ENCODE measurements around the gene TRIM75.
"Not testable (repeated sequence)": the region's sequence is repeated elsewhere in the genome, so short reads cannot be mapped to it uniquely, and the experiment has no call there.

TRIM75 gene

GRCh38 chr4:165079476-165079875 is 25.8 kb downstream of the TRIM75 start:
- DNase-seq, result peak; percentile 7 to 39 (median 14)

DNA sequence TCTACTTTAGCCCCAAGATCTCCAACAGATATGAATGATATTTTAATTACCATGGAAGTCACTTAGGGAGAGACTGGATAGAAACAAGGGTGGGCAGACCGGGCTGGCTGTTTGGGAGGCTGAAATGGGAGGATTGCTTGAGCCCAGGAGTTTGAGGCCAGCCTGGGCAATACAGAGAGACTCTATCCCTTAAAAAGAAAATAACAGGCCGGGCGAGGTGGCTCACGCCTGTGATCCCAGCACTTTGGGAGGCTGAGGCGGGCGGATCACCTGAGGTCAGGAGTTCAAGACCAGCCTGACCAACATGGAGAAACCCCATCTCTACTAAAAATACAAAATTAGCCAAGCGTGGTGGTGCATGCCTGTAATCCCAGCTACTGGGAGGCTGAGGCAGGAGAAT is 31.1 kb downstream of the TRIM75 start:
- not testable (repeated sequence) for DNase-seq

DNA sequence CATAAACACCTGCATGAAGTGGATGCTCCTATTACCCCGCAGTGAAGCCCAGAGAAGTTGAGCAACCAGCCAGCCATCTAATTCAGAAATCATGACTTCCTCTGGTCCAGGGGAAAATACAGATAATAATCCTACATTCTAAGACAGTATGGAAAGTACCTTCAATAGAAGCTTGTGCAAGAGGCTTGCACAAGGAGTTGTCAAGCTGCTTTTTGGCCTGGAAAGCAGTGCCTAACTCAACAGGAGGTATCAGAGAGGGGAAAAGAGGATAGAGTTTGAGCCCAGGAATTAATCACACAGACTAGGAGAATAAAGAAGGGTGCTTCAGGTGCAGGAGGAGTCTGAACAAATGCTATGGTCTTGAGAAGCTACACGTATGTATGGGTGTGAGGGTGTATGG is 32.3 kb downstream of the TRIM75 start:
- DNase-seq, result no peak

DNA sequence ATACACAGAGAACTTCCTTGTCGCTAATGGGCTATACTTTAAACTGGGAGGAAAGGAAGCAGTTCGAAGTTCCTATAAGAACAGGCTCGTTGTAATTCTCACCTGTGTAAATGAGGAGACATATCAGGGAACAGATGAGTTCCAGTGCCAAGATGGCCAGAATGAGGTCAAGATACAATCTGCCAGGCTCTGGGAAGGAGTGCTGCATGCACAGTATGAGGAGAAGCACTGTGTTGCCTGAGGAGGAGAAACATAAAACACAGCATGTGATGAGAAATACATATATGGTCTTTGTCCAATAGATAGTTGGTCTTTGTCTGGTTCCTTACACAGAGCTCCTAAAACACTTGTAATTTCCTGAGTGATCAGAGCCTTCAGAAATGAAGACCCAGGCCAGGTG is 34.7 kb downstream of the TRIM75 start:
- no peak for DNase-seq

- not testable (repeated sequence) for DNase-seq
Observed at GRCh38 chr4:165092187-165092586, 38.5 kb downstream of the TRIM75 start.

DNA sequence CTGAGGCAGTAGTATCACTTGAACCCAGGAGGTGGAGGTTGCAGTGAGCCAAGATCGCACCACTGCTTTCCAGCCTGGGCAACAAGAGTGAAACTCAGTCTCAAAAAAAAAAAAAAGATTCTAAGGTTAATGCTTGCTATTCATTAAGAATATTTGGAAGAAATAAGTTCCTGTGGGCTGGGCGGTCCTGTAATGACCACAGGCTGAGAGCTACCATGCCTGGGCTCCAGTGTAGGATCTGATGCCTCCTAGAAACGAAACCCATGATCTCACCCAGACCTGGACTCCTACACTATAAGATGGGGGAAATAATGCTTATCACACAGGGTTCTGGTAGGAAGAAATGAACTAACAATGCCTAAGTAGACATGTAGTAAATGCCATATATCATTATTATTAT is 41.2 kb downstream of the TRIM75 start:
- no peak for DNase-seq

DNA sequence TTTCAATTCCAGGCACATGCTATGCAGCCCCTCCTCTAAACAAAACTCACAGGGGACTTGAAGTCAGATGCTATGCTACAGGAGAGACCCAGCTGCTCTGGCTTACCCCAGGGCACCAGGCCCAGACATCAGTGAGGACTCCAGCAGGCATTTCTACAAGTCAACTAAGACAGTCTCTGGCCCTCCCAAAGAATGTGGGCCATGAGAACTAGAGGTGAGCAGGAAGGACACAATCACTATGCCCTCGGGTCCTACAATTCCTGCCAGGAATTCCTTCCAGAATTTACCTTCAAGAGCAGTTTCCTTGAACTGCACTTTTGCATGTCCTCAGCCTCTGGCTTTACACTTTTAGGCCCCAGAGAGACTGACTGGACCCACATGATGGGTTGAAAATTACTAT is 41.6 kb downstream of the TRIM75 start:
- DNase-seq, result no peak

DNA sequence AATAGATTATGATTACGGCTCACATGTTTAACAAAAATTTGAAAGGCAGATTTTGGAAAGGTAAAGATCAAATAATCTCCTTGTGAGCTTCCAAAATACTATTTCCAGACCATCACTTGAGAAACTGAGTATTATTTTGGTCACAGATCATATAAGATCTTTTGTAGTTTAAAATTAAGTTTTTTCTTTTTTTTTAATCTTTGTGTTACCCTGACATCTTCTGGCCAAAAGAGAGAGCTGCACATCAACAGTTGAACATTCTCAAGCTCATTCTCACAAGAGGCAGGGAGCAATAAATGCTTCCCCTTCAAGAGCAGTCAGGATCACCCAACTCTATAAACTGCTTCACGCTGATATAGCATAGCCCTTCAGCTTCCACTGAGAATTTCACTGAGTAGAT is 43.1 kb downstream of the TRIM75 start:
- peak in 2 of 4 experiments; percentile 13 to 23 for DNase-seq

DNA sequence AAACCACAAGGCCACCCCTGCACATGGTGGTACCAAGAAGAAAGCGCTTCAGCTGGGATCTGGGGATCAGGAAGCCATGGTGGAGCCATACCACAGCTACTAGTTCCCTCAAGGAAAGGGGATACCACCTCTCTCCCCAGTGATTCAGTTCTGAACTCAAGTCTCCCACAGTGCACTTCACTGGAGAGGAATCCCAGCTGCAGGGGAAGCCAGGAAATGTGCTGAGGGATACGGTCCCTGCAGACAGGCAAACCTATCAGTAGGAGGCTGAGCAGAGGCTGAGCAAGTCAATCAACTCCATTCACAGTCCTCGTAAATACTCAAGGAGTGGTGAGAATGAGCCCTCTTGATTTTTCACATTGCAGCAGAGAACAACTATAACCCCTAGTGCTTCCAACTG is 48.0 kb downstream of the TRIM75 start:
- no peak for DNase-seq

GRCh38 chr4:165106518-165106917 is 52.9 kb downstream of the TRIM75 start:
- no peak for DNase-seq
